HCT116 (cell line): Measurements from ENCODE around the gene BCAR3. TPM values are rescaled to one million over a fixed set of nuclear protein-coding genes. Genes with fewer than 3 reads are reported as not detected.

Experiments used
- ATAC-seq: fragments of 200-7000 bp; cut with Tn5 transposase; 2 replicates; pipeline ENCODE4 v1.9.1; 2020; ENCODE audit warnings: mild to moderate bottlenecking, moderate library complexity
- BruUV-seq: library from RNA; stranded (reverse); fragments of 400-500 nt; replicated peaks from 2 replicates; lab custom pipeline; 2021; lab: Mats Ljungman, UMichigan
- CTCF ChIA-PET: fragments of 300-600 bp; sonication (Branson Sonifier 250); formaldehyde crosslinking; loops from one replicate; lab custom pipeline; 2021; ENCODE audit warnings: antibody characterized with exemption; lab: Charles Lee
- POLR2A ChIA-PET: fragments of 300-600, 350-600 bp; sonication (Branson Sonifier 250); formaldehyde crosslinking; loops from one replicate; lab custom pipeline; 2021; ENCODE audit warnings: antibody characterized with exemption; lab: Charles Lee
- RAD21 ChIA-PET, 2 experiments: fragments of 300-600 bp; sonication (Branson Sonifier 250); formaldehyde crosslinking; loops; one replicate each; lab custom pipeline; 2023; ENCODE audit warnings: low total read pairs in 2 of 2; ENCODE audit not compliant: uncharacterized antibody in 2 of 2, unreplicated experiment in 2 of 2, low non-redundant PET in 1 of 2; lab: Charles Lee
- DNase-seq: peaks from one replicate; pipeline ENCODE4 v3.0.0-alpha.2; 2010; ENCODE audit warnings: low read depth, low spot score
- H2AFZ ChIP-seq: fragments of 200-600 bp; shearing (Covaris generic), sonication (generic); 2 replicates; pipeline ENCODE4 v1.6.1; 2017; ENCODE audit warnings: low read depth, mixed run types, mixed read lengths, antibody characterized with exemption, low read length; ENCODE audit not compliant: poor library complexity, severe bottlenecking
- H3K27ac ChIP-seq: 2 replicates; pipeline ENCODE4 v1.5.1; 2012; ENCODE audit warnings: low read depth, low read length
- H3K27me3 ChIP-seq: fragments of 200-600 bp; sonication (generic); 2 replicates; pipeline ENCODE4 v1.6.1; 2016; ENCODE audit warnings: mixed run types, low read length, mixed read lengths; ENCODE audit not compliant: insufficient read depth
- H3K36me3 ChIP-seq, 2 experiments: fragments of 200-500 bp in 1 of 2; fragments of 200-600 bp in 1 of 2; sonication (Bioruptor generic) in 1 of 2; sonication (generic) in 1 of 2; 2 replicates each; pipeline versions ENCODE4 v1.5.1 to v1.6.1; 2014 to 2016; ENCODE audit warnings: low read length in 2 of 2, inconsistent platforms in 1 of 2, mixed read lengths in 1 of 2, mixed run types in 1 of 2; ENCODE audit not compliant: insufficient read depth in 2 of 2, control insufficient read depth in 1 of 2
- H3K4me1 ChIP-seq, 2 experiments: fragments of 200-600 bp in 1 of 2; sonication (generic) in 1 of 2; 2 replicates each; pipeline versions ENCODE4 v1.5.1 to v1.6.1; 2012 to 2017; ENCODE audit warnings: low read length in 2 of 2, inconsistent platforms in 1 of 2, mild to moderate bottlenecking in 1 of 2, mixed read lengths in 1 of 2, mixed run types in 1 of 2, moderate library complexity in 1 of 2; ENCODE audit not compliant: insufficient read depth in 2 of 2, control insufficient read depth in 1 of 2
- H3K4me2 ChIP-seq: fragments of 200-600 bp; sonication (generic); 2 replicates; pipeline ENCODE4 v1.6.1; 2017; ENCODE audit warnings: mixed run types, low read length, mixed read lengths
- H3K4me3 ChIP-seq, 2 experiments: fragments of 200-600 bp in 1 of 2; sonication (generic) in 1 of 2; replicated peaks in 1 of 2; 2 replicates each; pipeline ENCODE4 v1.5.1; 2011 to 2016; ENCODE audit warnings: low read length in 2 of 2, control low read depth in 1 of 2, low read depth in 1 of 2, mild to moderate bottlenecking in 1 of 2, mixed read lengths in 1 of 2, mixed run types in 1 of 2
- H3K79me2 ChIP-seq: fragments of 200-600 bp; sonication (generic); 2 replicates; pipeline ENCODE4 v1.6.1; 2017; ENCODE audit warnings: mild to moderate bottlenecking, mixed run types, low read length, moderate library complexity, mixed read lengths; ENCODE audit not compliant: insufficient read depth
- H3K9ac ChIP-seq: fragments of 200-600 bp; sonication (generic); 2 replicates; pipeline ENCODE4 v1.6.1; 2016; ENCODE audit warnings: low read length, mixed read lengths
- H3K9me2 ChIP-seq: fragments of 200-600 bp; sonication (generic), shearing (Covaris generic); 2 replicates; pipeline ENCODE4 v1.6.1; 2017; ENCODE audit warnings: mixed run types, mild to moderate bottlenecking, moderate library complexity; ENCODE audit not compliant: insufficient read depth
- H3K9me3 ChIP-seq, 2 experiments: fragments of 200-500 bp in 1 of 2; fragments of 200-600 bp in 1 of 2; sonication (Bioruptor generic) in 1 of 2; sonication (generic) in 1 of 2; 2 replicates each; pipeline ENCODE4 v1.6.1; 2014 to 2017; ENCODE audit warnings: low read length in 2 of 2, mixed read lengths in 2 of 2, inconsistent platforms in 1 of 2, low read depth in 1 of 2, mild to moderate bottlenecking in 1 of 2, mixed run types in 1 of 2, moderate library complexity in 1 of 2; ENCODE audit not compliant: control insufficient read depth in 1 of 2, insufficient read depth in 1 of 2
- H4K20me1 ChIP-seq: fragments of 200-600 bp; sonication (generic), shearing (Covaris generic); 2 replicates; pipeline ENCODE4 v1.6.1; 2017; ENCODE audit warnings: mixed run types, mild to moderate bottlenecking, moderate library complexity; ENCODE audit not compliant: insufficient read depth
- ATF3 ChIP-seq: IDR thresholded peaks from 2 replicates; pipeline ENCODE4 v1.6.1; 2012
- CBX3 ChIP-seq: IDR thresholded peaks from 2 replicates; pipeline ENCODE4 v1.6.1; 2012; ENCODE audit warnings: low read depth
- EGR1 ChIP-seq: IDR thresholded peaks from 2 replicates; pipeline ENCODE4 v1.6.1; 2012; ENCODE audit warnings: low read depth
- ELF1 ChIP-seq: IDR thresholded peaks from 2 replicates; pipeline ENCODE4 v1.6.1; 2012; ENCODE audit warnings: low read depth, borderline replicate concordance
- EZH2 ChIP-seq: fragments of 200-600 bp; sonication (generic); IDR thresholded peaks from 2 replicates; pipeline ENCODE4 v1.6.1; 2017; ENCODE audit warnings: antibody characterized with exemption, mixed run types
- FOSL1 ChIP-seq: IDR thresholded peaks from 2 replicates; pipeline ENCODE4 v1.6.1; 2012; ENCODE audit warnings: low read depth
- JUND ChIP-seq: IDR thresholded peaks from 2 replicates; pipeline ENCODE4 v1.6.1; 2012
- POLR2A ChIP-seq: IDR thresholded peaks from 2 replicates; pipeline ENCODE4 v1.7.0; 2011; ENCODE audit warnings: borderline replicate concordance; ENCODE audit not compliant: insufficient read depth, insufficient read length; ENCODE audit errors: extremely low read depth
- SP1 ChIP-seq: IDR thresholded peaks from 2 replicates; pipeline ENCODE4 v1.6.1; 2012; ENCODE audit warnings: low read depth
- TCF7L2 ChIP-seq: IDR thresholded peaks from 2 replicates; pipeline ENCODE4 v1.7.0; 2011; ENCODE audit warnings: borderline replicate concordance, inconsistent platforms; ENCODE audit not compliant: insufficient read depth, insufficient read length; ENCODE audit errors: extremely low read depth
- intact Hi-C: fragments of 100-400 bp; cut with micrococcal nuclease; formaldehyde crosslinking; loops from 2 replicates; pipeline ENCODE4 v1.10.0; 2022
- total RNA-seq: library from RNA; stranded (reverse); gene quantifications from one replicate; pipeline ENCODE4 v1.2.1, GENCODE V29; 2021; ENCODE audit not compliant: unreplicated experiment
- TF ChIP-seq, protein P1 (sequence below): IDR thresholded peaks from 2 replicates; pipeline ENCODE4 v1.6.1; 2011; ENCODE audit warnings: mild to moderate bottlenecking, low read length, moderate library complexity; ENCODE audit not compliant: insufficient replicate concordance; ENCODE audit errors: extremely low read depth
- TF ChIP-seq, protein P2 (sequence below): IDR thresholded peaks from 2 replicates; pipeline ENCODE4 v1.6.1; 2012; ENCODE audit warnings: low read depth

The BCAR3 gene
- total RNA-seq, 1 experiment from 2014 or later, result 24.5 TPM

- TF ChIP-seq, protein P1, sequence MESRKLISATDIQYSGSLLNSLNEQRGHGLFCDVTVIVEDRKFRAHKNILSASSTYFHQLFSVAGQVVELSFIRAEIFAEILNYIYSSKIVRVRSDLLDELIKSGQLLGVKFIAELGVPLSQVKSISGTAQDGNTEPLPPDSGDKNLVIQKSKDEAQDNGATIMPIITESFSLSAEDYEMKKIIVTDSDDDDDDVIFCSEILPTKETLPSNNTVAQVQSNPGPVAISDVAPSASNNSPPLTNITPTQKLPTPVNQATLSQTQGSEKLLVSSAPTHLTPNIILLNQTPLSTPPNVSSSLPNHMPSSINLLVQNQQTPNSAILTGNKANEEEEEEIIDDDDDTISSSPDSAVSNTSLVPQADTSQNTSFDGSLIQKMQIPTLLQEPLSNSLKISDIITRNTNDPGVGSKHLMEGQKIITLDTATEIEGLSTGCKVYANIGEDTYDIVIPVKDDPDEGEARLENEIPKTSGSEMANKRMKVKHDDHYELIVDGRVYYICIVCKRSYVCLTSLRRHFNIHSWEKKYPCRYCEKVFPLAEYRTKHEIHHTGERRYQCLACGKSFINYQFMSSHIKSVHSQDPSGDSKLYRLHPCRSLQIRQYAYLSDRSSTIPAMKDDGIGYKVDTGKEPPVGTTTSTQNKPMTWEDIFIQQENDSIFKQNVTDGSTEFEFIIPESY, result no peak
- TF ChIP-seq, protein P2, sequence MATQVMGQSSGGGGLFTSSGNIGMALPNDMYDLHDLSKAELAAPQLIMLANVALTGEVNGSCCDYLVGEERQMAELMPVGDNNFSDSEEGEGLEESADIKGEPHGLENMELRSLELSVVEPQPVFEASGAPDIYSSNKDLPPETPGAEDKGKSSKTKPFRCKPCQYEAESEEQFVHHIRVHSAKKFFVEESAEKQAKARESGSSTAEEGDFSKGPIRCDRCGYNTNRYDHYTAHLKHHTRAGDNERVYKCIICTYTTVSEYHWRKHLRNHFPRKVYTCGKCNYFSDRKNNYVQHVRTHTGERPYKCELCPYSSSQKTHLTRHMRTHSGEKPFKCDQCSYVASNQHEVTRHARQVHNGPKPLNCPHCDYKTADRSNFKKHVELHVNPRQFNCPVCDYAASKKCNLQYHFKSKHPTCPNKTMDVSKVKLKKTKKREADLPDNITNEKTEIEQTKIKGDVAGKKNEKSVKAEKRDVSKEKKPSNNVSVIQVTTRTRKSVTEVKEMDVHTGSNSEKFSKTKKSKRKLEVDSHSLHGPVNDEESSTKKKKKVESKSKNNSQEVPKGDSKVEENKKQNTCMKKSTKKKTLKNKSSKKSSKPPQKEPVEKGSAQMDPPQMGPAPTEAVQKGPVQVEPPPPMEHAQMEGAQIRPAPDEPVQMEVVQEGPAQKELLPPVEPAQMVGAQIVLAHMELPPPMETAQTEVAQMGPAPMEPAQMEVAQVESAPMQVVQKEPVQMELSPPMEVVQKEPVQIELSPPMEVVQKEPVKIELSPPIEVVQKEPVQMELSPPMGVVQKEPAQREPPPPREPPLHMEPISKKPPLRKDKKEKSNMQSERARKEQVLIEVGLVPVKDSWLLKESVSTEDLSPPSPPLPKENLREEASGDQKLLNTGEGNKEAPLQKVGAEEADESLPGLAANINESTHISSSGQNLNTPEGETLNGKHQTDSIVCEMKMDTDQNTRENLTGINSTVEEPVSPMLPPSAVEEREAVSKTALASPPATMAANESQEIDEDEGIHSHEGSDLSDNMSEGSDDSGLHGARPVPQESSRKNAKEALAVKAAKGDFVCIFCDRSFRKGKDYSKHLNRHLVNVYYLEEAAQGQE, result no peak
- TF ChIP-seq TCF7L2, result no peak
- no peak for TF ChIP-seq ELF1
- TF ChIP-seq POLR2A, result no peak
- TF ChIP-seq, all 23 proteins: peak for 0
Measured at GRCh38 chr1:93602101-93602500, 79.5 kb downstream of the BCAR3 start (continued).

- H3K27me3 ChIP-seq, result no peaks in the 10 kb centered on the region
- no peaks in the 10 kb centered on the region; a peak in 1 of 4 replicates for H3K36me3 ChIP-seq
- H3K4me1 ChIP-seq, result peaks cover 5 to 23% of the 10 kb centered on the region in 2 experiments; a peak in 3 of 4 replicates
- H3K9ac ChIP-seq, result no peak overlapping the region
- no peak overlapping the region for H3K4me2 ChIP-seq
- POLR2A ChIA-PET, result no interaction called here
- H2AFZ ChIP-seq, result no peak overlapping the region
- TF ChIP-seq ELF1 (no peak), FOSL1 (no peak), JUND (no peak), CBX3 (no peak), EZH2 (no peak), ATF3 (no peak), EGR1 (no peak), POLR2A (no peak), SP1 (no peak)
- TF ChIP-seq, protein P1, result no peak
- TF ChIP-seq, protein P2, result no peak
- CTCF ChIA-PET, result interaction anchor here (1.1 kb wide), 1 partner anchor 243 kb away, joined by 3 read pairs; no protein-coding TSS in a partner anchor
- peaks cover 99% of the 10 kb centered on the region for H3K79me2 ChIP-seq
- intact Hi-C loops, result no loop called here
- no peak for ATAC-seq
- DNase-seq, result no peak
- no peak overlapping the region for H3K27ac ChIP-seq
- no peaks in the 10 kb centered on the region for H3K9me3 ChIP-seq
- RAD21 ChIA-PET, result no interaction called here
- no TSS peak for BruUV-seq
- no peak overlapping the region for H3K4me3 ChIP-seq
- peaks cover 22% of the 10 kb centered on the region; the same call in 1 of the 2 replicates for H4K20me1 ChIP-seq
- no peaks in the 10 kb centered on the region for H3K9me2 ChIP-seq
Measured at GRCh38 chr1:93601686-93602085, 80.0 kb downstream of the BCAR3 start.
